HCT116 (cell line): ENCODE results near the gene IQGAP3.

ENCODE experiments used
- EZH2 ChIP-seq: fragments of 200-600 bp; sonication (generic); IDR thresholded peaks from 2 replicates; pipeline ENCODE4 v1.6.1; 2017; ENCODE audit warnings: antibody characterized with exemption, mixed run types
- EZH2phosphoT487 ChIP-seq: fragments of 200-600 bp; IDR thresholded peaks from 2 replicates; pipeline ENCODE4 v1.6.1; 2018; ENCODE audit warnings: antibody characterized with exemption, borderline replicate concordance
- SRF ChIP-seq: IDR thresholded peaks from 2 replicates; pipeline ENCODE4 v1.6.1; 2012; ENCODE audit warnings: low read depth
- YY1 ChIP-seq: IDR thresholded peaks from 2 replicates; pipeline ENCODE4 v1.6.1; 2011; ENCODE audit warnings: low read length, low read depth, moderate library complexity, mild to moderate bottlenecking; ENCODE audit not compliant: insufficient replicate concordance; ENCODE audit errors: extremely low read depth

DNA sequence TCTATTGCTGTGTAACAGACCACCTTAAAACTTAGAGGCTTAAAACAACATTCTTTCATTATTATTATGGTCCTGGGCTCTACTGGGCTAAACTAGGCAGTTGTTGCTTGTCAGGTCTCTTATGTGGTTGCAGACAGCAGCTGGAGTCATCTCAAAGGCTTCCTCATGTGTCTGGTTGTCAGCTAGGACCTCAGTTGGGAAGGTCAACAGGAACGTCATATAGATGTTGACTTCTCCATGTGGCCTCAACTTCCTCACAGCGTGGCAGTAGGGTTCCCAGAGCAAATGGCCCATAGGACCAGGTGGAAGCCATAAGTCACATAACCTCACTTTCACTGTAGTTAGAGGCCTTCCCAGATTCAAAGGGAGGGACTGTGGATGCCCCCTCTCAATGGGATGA lies 56.4 kb downstream of the IQGAP3 start:
- TF ChIP-seq EZH2 (no peak), YY1 (no peak), EZH2phosphoT487 (no peak), SRF (no peak)
